Measurements from ENCODE around the gene TRIM41.
A peak's percentile ranks its signal among the peaks of the same experiment; 100 is the strongest.
"Not testable (repeated sequence)": the region's sequence is repeated elsewhere in the genome, so short reads cannot be mapped to it uniquely, and the experiment has no call there.

Gene TRIM41

DNA sequence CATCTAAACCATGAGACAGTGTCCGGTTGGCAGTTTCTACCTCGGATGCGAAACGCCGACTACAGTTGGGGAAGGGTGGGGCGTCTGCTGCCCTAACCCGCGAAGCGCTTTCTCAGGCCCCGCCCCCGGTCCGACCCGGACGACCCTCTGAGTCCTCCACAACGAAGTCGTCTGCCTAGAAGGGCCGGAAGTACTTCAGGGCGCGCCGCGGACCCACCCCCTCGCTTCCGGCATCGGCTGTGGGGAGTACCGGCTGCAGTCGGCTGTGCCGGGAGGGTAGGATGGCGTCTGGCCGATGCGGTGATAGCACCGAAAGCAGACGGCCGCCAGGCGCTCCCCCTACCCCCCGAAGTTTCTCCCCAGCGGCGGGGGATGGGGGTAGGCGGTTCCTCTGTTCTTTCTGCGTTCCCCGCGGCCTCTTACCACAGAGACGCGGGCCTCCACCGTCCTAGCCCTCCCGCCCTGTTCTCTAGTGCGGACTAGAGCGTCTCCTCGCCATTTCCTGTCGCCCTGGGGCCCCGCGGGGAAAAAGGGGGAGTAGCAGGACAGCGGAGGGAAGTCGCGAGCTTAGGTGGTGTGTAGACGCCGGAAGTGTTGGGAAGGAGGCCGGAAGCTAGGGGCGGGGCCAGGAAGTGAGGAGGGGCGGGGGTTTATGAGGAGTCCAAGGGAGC is at the start of gene TRIM41:
TSS of gene TRIM41 (plus strand) at position 224 of the 671 bp plus-strand sequence. CDS start 719 bp downstream, outside the sequence.
- peak; percentile 98 to 99 for DNase-seq (ENCODE audit: low read depth in 2 of 2)

DNA sequence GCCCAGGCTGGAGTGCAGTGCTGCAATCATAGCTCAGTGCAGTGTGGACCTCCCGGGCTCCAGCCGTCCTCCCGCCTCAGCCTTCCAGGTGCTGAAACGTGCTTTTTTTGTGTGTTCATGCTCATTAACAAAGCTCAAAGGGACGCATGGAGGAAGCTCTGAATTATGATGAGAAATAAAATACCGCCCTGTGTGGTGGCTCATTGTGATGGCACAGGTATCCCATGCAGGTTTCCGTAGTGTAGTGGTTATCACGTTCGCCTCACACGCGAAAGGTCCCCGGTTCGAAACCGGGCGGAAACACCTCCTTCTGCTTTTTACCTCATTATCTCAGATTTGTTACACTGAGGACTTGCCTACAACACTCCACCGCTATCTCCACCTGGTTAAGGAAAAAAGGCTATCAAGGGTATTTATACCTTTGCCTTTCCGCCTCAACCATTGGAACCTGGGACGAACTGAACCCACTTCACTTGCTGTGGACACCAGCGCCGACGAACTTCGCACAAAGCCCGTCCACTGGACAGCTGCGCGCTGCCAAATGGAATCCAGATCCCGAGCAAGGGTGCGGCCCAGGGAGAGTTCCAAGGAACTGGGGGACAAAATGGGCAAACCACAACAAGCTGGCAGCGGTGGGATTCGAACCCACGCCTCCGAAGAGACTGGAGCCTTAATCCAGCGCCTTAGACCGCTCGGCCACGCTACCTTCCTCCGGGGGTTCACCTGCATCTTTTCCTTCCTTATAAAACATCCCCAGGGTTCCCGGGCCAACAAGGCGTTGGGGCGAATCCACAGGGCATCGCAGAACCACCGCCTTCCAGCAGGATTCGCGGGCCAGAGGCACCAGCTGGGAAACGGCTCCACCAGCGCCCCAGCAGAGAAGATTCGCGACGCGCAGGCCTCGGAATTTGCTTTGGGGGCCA is 49.4 kb upstream of the TRIM41 start:
- peak in 1 of 2 donors; percentile 68 for DNase-seq (ENCODE audit: low read depth in 2 of 2)

GRCh38 chr5:181176254-181176952 is 46.7 kb upstream of the TRIM41 start:
- DNase-seq (ENCODE audit: low read depth in 2 of 2) = no peak

DNA sequence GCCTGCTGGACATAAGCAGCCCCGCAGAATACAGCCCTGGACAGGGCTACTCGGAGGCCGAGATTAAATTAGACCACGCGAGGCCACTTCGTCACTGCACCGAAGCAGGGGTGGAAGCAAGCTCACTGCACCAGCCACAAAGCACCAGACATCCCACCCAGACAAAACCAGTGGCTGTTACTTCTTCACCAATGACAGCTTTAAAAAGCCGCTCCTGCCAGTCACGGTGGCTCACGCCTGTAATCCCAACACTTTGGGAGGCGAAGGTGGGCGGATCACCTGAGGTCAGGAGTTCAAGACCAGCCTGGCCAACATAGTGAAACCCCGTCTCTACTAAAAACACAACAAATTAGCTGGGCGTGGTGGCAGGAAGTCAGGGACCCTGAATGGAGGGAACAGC is 45.5 kb upstream of the TRIM41 start:
- not testable (repeated sequence) for DNase-seq (ENCODE audit: low read depth in 2 of 2)

DNA sequence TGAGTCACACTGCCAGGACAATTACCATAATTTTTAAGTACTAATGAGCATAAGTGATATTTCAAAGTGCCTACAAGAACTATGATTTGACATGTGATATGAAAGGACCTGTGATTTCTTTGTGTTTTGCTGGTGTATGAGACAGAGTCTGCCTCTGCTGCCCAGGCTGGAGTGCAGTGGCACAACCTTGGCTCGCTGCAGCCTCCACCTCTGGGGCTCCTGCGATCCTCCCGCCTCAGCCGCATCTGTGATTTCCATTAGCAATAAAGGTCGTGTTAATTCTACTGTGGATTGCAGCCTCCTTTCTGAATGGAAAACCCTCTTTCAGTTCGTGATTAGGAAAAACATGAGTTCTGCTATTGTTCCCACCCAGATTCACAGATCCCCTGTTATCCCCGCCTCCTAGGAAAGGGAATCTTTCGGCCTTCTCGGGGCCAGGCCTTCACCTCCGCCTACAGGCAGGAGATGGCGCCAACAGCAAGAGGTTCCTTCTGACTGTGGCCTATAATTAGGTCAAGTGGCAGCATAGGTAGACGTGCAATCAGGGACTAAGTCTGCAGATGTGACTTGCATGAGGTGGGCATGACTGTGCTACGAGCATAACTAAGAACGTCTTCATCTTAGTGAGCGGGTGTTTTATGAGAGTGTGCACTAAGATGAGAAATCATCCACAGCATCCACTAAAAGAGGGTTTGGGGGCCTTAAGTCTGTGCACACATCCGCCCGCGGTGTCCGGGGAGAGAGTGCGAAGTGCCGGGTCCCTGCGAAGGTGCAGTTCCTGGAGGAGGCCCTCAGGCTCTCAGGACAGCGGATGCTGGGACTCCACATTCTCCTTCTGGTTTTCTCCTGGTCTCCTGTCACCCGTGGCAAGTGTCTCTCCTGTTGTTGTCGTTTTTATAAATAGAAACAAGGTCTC is 41.2 kb upstream of the TRIM41 start:
- no peak for DNase-seq (ENCODE audit: low read depth in 2 of 2)

- no peak for DNase-seq (ENCODE audit: low read depth in 2 of 2)
Observed at GRCh38 chr5:181182651-181183050, 40.4 kb upstream of the TRIM41 start.

DNA sequence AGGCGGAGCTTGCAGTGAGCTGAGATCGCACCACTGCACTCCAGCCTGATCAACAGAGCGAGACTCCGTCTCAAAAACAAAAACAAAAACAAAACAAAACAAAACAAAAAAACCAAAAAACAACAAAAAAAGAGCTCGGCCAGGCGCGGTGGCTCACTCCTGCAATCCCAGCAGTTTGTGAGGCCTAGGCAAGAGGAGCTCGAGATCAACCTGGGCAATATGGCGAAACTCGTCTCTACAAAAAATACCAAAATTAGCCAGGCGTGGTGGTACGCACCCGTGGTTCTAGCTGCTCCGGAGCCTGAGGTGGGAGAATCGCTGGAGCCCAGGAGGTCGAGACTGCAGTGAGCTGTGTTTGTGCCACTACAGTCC is 38.2 kb upstream of the TRIM41 start:
- no peak for DNase-seq (ENCODE audit: low read depth in 2 of 2)

- no peak for DNase-seq (ENCODE audit: low read depth in 2 of 2)
Observed at GRCh38 chr5:181185560-181185959, 37.5 kb upstream of the TRIM41 start.

DNA sequence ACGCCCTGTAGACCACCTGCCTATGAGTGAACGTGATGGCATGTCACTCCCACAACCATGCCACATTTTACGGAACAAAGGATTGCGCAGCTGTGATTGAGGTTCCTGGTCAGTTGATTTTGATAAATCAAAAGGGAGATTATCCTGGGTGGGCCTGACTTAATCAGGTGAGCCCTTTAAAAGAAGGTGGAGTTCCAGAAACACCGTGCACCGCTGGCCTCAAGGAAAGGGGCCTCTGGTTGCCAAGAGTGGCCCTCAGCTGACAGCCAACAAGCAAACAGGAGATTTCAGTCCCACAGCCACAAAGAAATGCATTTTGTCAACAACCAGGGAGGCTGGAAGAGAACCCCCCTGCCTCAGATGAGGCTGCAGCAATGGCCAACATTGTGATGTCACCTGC is 37.1 kb upstream of the TRIM41 start:
- DNase-seq (ENCODE audit: low read depth in 2 of 2) = no peak

- no peak for DNase-seq (ENCODE audit: low read depth in 2 of 2)
Observed at GRCh38 chr5:181186986-181187499, 36.0 kb upstream of the TRIM41 start.

DNA sequence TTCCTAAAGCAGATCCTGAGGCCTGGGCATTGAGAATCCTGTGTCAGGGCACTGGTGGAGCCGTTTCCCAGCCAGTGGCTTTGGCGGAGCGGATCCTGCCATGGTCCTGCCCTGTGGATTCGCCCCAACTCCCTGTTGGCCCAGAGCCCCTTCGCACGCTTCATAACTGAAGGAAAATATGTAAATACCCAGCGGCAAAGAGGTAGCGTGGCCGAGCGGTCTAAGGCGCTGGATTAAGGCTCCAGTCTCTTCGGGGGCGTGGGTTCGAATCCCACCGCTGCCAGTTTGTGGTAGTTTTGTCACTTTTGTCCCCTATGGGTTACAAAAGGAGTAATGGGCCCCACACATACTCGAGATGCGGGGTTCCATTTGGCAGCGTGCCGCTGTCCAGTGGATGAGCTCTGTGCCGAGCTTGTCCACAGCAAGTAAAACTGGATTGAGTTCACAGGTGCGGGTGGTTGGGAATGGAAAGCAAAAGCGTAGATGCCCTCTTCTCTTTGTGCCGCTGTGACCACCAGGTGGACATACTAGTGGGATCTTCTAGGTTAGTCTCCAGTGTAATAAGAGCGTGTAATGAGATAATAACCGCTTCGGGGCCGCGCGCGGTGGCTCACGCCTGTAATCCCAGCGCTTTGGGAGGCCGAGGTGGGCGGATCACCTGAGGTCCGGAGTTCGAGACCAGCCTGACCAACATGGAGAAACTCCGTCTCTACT is 35.4 kb upstream of the TRIM41 start:
- peak in 1 of 2 donors; percentile 62 for DNase-seq (ENCODE audit: low read depth in 2 of 2)

DNA sequence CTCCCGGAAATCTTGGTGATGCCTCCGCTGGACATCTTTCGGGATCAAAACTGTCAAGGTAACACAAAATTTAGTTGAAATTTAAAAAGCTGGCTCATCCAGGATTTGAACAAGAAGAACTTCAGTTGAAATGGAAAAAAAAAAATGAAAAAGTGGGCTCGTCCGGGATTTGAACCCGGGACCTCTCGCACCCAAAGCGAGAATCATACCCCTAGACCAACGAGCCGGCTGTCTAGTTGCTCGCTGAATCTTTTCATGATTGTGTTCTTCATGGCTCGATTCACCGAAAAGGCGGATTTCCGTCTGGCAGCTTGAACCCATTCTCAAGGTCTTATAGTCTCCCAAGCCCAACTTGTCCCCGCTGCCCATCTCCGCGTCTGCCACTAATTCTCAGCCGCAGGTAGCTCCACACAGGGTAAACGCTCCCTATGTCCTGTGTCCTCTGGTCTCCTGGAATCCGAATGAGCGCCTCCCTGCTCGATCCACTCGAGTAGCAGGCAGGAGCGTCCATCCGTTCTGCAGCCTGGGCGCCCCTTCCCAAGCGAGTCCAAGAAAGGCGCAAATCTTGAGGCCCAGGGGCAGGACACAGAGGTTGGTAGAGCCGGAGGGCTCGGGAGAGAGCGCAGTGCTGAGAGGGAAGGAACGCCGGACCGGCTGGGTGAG is 34.2 kb upstream of the TRIM41 start:
- DNase-seq (ENCODE audit: low read depth in 2 of 2) = no peak

DNA sequence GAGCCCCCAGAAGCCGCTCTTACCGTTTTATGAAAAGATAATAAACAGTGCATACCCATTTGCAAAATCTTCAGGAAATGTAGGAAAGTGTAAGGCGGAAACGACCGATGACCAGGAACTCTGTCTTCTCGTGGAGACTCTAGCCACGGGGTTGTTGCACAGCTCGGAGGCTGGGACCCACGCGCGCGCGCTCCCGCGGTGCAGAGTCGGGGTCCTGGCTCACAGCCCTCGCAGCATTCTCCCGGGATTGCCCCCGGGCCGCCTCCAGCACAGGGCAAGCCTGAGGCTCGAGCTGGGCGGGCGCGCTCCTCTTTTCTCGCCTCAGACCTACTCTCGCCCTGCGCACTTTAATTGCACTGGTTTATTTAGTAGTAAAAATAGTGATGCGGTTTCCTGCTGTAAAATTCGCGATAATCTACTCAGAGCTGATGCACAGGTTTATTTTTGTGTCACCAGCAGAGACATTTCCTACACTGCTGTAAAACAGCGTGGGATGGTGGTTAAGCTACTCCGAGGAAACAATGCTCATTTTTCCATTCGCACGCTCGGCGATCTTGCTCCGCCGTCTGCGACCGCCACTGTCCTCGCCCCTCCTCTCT is 33.6 kb upstream of the TRIM41 start:
- no peak for DNase-seq (ENCODE audit: low read depth in 2 of 2)

GRCh38 chr5:181189962-181190710 is 32.9 kb upstream of the TRIM41 start:
- DNase-seq (ENCODE audit: low read depth in 2 of 2) = no peak

DNA sequence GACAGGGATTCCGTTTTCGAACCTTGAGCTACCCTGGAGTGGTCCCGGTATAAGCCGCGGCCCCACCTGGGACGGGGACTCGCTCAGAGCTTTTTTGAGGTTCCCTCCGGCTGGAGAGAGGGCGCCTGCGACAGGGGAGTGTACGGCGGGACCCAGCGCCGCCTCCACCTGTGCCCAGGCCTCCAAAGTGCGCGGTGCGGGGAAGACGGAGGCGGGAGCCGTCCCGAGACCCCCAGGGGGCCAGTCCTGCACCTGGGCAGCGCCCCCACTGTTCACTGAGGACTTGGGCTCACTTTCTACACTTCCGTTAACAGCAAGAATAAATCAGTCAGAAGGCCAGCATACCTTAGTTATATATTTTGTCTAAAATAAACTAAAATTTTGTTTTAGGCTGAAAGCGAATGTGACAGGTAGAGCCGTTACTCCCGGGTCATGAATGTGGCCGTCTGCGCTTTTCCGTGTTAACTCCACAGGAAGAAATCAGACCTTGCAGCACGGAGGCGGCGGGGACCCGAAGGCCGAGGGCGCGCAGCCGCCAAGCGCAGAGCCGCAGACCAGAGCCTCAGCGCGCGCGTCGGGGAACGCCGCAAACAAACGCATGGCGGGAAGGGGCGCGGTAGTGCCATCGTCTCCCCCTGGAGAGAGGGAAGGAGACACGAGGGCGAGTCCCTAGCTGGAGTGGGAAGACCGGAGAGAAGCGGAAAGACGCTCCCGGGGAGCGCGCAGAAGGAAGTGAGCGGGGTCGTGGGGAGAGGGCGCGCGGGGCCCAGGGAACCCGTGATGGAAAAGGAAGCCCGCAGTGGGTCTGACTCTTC is 32.2 kb upstream of the TRIM41 start:
- no peak for DNase-seq (ENCODE audit: low read depth in 2 of 2)

DNA sequence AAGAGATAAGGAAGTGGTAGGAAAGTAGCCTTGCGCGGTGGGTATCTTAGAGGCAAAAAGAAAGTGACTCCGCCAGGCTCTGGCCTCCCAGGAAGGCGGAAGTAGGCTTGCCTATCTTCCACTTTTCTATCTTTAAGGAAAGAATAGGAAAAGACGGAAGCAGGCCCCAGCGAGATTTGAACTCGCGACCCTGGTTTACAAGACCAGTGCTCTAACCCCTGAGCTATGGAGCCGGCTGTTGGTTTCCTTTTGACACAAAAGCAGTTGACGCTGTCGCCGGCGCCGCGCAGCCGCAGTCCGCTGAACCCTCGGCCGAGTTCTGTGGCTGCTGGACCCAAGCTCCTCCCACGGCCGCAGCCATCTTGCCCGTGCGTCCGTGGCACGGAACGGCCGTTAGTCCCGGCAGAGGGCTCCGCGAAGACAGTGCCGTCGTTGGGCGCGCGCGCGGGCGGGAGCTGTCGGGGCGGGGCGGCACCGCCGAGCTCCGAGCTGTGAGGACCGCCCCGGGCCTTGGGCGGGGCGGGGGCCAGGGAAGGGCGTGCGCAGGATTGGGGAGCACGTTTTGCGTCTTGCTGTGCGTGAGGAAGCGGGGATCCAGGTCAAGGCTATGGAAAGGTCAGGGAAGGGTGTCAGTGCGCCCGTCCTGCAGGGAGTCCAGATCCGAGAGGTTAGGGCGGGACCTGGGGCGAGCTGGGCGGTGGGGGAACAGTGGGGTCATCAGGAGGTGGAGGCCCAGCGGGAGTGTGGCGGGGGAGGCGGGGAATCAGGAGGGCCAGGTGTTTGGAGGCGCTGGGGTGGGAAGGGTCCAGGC is 31.4 kb upstream of the TRIM41 start:
- DNase-seq (ENCODE audit: low read depth in 2 of 2) = peak; percentile 90 to 92

Measured in stimulated activated CD8-positive, alpha-beta memory T cell treated with anti-CD3 and anti-CD28 coated beads, Interleukin-15, amount 100 ng/mL, for 48 hours (primary cell).